ENCODE results near the gene PLIN5. TPM values are rescaled to one million over a fixed set of nuclear protein-coding genes. Genes with fewer than 3 reads are reported as not detected.

Gene PLIN5
- total RNA-seq, 1 donor from 2014 or later: 0.54 TPM

DNA sequence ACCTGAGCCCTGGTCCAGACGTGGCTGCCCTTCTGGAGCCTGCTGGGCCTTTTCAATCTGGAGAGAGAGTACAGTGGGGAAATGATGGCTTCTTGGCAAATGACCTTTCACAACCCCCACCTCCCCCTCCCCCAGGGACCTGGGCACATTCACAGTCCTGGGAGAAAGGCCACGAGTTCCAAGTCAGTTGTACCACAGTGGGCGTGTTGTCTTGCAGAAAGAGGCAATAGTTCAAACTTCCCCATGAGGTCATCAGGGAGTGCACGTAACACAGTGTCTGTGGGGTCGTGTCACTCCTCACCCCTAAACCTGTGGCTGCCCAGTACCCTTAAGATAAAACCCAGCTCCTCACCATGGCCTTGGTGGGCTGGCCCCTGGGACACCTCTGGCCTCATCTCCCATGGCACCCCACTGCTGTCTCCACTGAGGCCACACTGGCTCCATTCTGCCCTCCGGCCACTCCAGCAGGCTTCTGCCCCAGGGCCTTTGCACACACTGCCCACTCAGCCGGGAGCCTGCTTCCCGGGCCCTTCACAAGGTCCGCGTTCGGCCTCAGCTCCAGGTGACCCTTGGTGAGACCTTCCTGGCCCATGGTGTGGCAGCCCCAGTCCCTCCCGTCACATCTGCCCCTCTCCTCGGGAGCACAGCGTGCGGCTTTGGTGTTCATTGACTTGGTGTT, 30.0 kb downstream of the PLIN5 start:
- Mint-ChIP-seq H3K27me3 (ENCODE audit: unreplicated experiment) (peaks cover 12% of the 10 kb centered on the region), H3K27ac (ENCODE audit: unreplicated experiment) (no peak overlapping the region), H3K9me3 (ENCODE audit: unreplicated experiment) (peaks cover 3% of the 10 kb centered on the region), H3K36me3 (ENCODE audit: unreplicated experiment) (no peaks in the 10 kb centered on the region), H3K4me1 (ENCODE audit: low read depth, unreplicated experiment) (peaks cover 7% of the 10 kb centered on the region), H3K4me3 (ENCODE audit: unreplicated experiment) (no peak overlapping the region)
- TF ChIP-seq, protein P1, sequence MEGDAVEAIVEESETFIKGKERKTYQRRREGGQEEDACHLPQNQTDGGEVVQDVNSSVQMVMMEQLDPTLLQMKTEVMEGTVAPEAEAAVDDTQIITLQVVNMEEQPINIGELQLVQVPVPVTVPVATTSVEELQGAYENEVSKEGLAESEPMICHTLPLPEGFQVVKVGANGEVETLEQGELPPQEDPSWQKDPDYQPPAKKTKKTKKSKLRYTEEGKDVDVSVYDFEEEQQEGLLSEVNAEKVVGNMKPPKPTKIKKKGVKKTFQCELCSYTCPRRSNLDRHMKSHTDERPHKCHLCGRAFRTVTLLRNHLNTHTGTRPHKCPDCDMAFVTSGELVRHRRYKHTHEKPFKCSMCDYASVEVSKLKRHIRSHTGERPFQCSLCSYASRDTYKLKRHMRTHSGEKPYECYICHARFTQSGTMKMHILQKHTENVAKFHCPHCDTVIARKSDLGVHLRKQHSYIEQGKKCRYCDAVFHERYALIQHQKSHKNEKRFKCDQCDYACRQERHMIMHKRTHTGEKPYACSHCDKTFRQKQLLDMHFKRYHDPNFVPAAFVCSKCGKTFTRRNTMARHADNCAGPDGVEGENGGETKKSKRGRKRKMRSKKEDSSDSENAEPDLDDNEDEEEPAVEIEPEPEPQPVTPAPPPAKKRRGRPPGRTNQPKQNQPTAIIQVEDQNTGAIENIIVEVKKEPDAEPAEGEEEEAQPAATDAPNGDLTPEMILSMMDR (IDR thresholded peaks at IDR 0.05; ENCODE audit: partially characterized antibody, unreplicated experiment): no peak
- DNase-seq: no peak

DNA sequence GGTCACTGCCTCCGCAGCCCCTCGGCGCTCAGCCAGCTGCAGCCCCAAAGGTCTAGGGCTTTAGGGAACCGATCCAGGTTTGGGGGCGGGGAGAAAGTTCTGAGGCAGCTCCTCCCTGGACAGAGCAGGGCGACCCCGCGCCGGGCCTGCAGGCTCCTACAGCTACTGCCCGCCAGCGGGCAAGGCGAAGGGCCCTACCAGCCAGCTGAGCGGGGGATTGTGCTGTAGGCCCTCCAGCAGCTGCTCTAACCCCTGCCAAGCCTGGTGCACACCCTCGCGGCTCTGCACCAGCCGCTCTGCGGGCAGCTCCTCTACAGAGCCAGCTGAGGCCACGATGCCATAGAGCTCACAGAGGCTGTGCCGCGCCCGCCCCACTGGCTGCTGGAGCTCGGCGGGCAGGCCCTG, 30.7 kb downstream of the PLIN5 start:
- peaks cover 12% of the 10 kb centered on the region for H3K27me3 Mint-ChIP-seq (ENCODE audit: unreplicated experiment)
- TF ChIP-seq, protein P1 (IDR thresholded peaks at IDR 0.05; ENCODE audit: partially characterized antibody, unreplicated experiment): no peak
- H3K9me3 Mint-ChIP-seq (ENCODE audit: unreplicated experiment): peaks cover 3% of the 10 kb centered on the region
- no peak for DNase-seq
- H3K27ac Mint-ChIP-seq (ENCODE audit: unreplicated experiment): no peak overlapping the region
- H3K36me3 Mint-ChIP-seq (ENCODE audit: unreplicated experiment): no peaks in the 10 kb centered on the region
- no peak overlapping the region for H3K4me3 Mint-ChIP-seq (ENCODE audit: unreplicated experiment)
- H3K4me1 Mint-ChIP-seq (ENCODE audit: low read depth, unreplicated experiment): peaks cover 7% of the 10 kb centered on the region

DNA sequence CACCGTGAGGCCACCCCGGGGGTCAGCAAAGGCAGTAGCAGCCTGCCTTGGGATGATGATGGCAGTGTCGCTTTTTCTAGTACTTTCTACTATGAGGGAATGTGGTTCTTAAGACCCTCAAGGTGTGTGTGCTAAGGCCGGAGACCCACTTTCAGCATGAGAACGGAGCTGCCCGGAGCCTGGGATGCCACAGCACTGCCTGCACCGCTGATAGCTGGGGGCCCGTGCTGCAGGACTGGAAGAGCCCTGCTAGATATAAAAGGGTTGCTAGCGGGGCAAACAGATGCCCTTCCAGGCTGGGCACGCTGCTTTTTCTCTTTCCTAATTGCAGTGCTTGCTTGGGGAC, 31.2 kb downstream of the PLIN5 start:
- TF ChIP-seq, protein P1 (IDR thresholded peaks at IDR 0.05; ENCODE audit: partially characterized antibody, unreplicated experiment): no peak
- no peak for DNase-seq
- no peak overlapping the region for H3K4me3 Mint-ChIP-seq (ENCODE audit: unreplicated experiment)
- peaks cover 3% of the 10 kb centered on the region for H3K9me3 Mint-ChIP-seq (ENCODE audit: unreplicated experiment)
- H3K27me3 Mint-ChIP-seq (ENCODE audit: unreplicated experiment): peaks cover 12% of the 10 kb centered on the region
- peak overlapping the region; percentile 48 for H3K27ac Mint-ChIP-seq (ENCODE audit: unreplicated experiment)
- H3K4me1 Mint-ChIP-seq (ENCODE audit: low read depth, unreplicated experiment): peaks cover 7% of the 10 kb centered on the region
- no peaks in the 10 kb centered on the region for H3K36me3 Mint-ChIP-seq (ENCODE audit: unreplicated experiment)

DNA sequence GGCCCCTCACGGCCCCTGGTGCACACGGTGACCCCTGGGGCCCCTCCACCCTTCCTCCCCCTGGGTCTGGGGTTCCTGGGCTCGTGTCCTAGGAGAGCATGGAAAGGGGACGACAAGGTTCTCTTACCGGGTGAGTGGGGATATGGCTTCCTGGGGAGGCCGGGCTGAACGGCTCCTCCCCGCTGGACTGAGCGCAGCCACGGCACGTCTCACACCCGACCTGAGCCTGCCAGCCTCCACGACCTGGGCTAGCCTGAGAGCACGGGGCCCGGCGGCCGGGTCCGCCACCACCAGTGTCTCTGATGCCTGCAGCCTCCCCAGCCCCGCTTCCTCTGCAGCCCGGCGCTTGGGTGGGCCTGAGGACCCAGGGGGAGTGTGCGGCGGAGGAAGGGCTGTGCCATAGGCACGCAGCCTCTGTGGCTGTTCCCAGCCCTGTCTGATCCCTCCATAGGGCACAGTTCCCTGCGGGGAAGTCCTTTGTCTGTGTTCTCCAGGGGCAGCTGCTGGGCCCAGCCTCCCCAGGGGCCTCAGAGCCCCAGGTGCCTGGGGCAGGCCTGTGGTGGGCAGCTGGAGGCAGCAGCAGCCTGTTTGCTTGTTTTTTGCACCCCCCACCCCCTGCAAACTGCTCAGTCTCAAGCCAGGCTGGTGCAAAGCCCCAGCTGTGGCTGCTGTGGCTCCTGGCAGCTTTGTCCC, 31.7 kb downstream of the PLIN5 start:
- no peaks in the 10 kb centered on the region for H3K36me3 Mint-ChIP-seq (ENCODE audit: unreplicated experiment)
- H3K9me3 Mint-ChIP-seq (ENCODE audit: unreplicated experiment): peaks cover 3% of the 10 kb centered on the region
- no peak overlapping the region for H3K4me3 Mint-ChIP-seq (ENCODE audit: unreplicated experiment)
- TF ChIP-seq, protein P1 (IDR thresholded peaks at IDR 0.05; ENCODE audit: partially characterized antibody, unreplicated experiment): no peak
- peak overlapping the region; percentile 48 for H3K27ac Mint-ChIP-seq (ENCODE audit: unreplicated experiment)
- DNase-seq: no peak
- peaks cover 10% of the 10 kb centered on the region for H3K27me3 Mint-ChIP-seq (ENCODE audit: unreplicated experiment)
- H3K4me1 Mint-ChIP-seq (ENCODE audit: low read depth, unreplicated experiment): peaks cover 7% of the 10 kb centered on the region

All from glutamatergic neuron (in vitro differentiated cells).